ENCODE measurements around the gene ZNF532.

Gene ZNF532

GRCh38 chr18:58843688-58844035, 21.0 kb upstream of the ZNF532 start:
- no peak overlapping the region for H3K27ac ChIP-seq
- no peak for TF ChIP-seq CTCF (IDR thresholded peaks at IDR 0.05)

GRCh38 chr18:58844871-58845270, 19.8 kb upstream of the ZNF532 start:
- TF ChIP-seq CTCF (IDR thresholded peaks at IDR 0.05) = no peak
- TF ChIP-seq ZFX (IDR thresholded peaks at IDR 0.05; ENCODE audit: borderline replicate concordance) = no peak
- H3K27ac ChIP-seq = no peak overlapping the region

- H3K27ac ChIP-seq = no peak overlapping the region
- TF ChIP-seq ZFX (IDR thresholded peaks at IDR 0.05; ENCODE audit: borderline replicate concordance) (no peak), CTCF (IDR thresholded peaks at IDR 0.05) (no peak)
Observed at GRCh38 chr18:58845928-58846724, 18.6 kb upstream of the ZNF532 start.

- TF ChIP-seq CTCF (IDR thresholded peaks at IDR 0.05) = no peak
- no peak for TF ChIP-seq ZFX (IDR thresholded peaks at IDR 0.05; ENCODE audit: borderline replicate concordance)
- no peak overlapping the region for H3K27ac ChIP-seq
Observed at GRCh38 chr18:58847383-58848071, 17.1 kb upstream of the ZNF532 start.

- no peak overlapping the region for H3K27ac ChIP-seq
- TF ChIP-seq CTCF (IDR thresholded peaks at IDR 0.05) = no peak
- TF ChIP-seq ZFX (IDR thresholded peaks at IDR 0.05; ENCODE audit: borderline replicate concordance) = no peak
Observed at GRCh38 chr18:58848685-58849084, 16.0 kb upstream of the ZNF532 start.

GRCh38 chr18:58850786-58851469, 13.7 kb upstream of the ZNF532 start:
- TF ChIP-seq CTCF (IDR thresholded peaks at IDR 0.05) (no peak), ZFX (IDR thresholded peaks at IDR 0.05; ENCODE audit: borderline replicate concordance) (no peak)
- H3K27ac ChIP-seq = no peak overlapping the region

GRCh38 chr18:58851856-58852255, 12.8 kb upstream of the ZNF532 start:
- no peak overlapping the region for H3K27ac ChIP-seq
- no peak for TF ChIP-seq ZFX (IDR thresholded peaks at IDR 0.05; ENCODE audit: borderline replicate concordance)
- TF ChIP-seq CTCF (IDR thresholded peaks at IDR 0.05) = no peak
